CD4-positive, alpha-beta T cell (primary cell): ENCODE results near the gene AGO4. TPM values are rescaled to one million over a fixed set of nuclear protein-coding genes. Genes with fewer than 3 reads are reported as not detected.

Experiments
- ATAC-seq: fragments of 200-7000 bp; cut with Tn5 transposase; one replicate; pipeline ENCODE4 v1.10.0; 2022; ENCODE audit warnings: mild to moderate bottlenecking; ENCODE audit not compliant: poor library complexity
- CTCF ChIA-PET: fragments of 350-600 bp; sonication (Branson Sonifier 250); formaldehyde crosslinking; loops from one replicate; lab custom pipeline; 2021; ENCODE audit warnings: antibody characterized with exemption, inconsistent platforms; lab: Charles Lee
- POLR2A ChIA-PET: fragments of 350-600 bp; sonication (Branson Sonifier 250); formaldehyde crosslinking; loops from one replicate; lab custom pipeline; 2021; ENCODE audit warnings: antibody characterized with exemption, inconsistent platforms; lab: Charles Lee
- DNase-seq, 14 experiments: peaks; one replicate each; pipeline ENCODE4 v3.0.0-alpha.2; 2013 to 2020; ENCODE audit warnings: mixed read lengths in 2 of 14
- H3K27ac ChIP-seq, 2 donors: one replicate each; pipeline versions ENCODE4 v1.5.1 to v1.7.0; 2013; ENCODE audit warnings: low read length in 2 of 2, low read depth in 1 of 2, mild to moderate bottlenecking in 1 of 2
- H3K27me3 ChIP-seq, 2 experiments: 1 replicate in 1 of 2; 2 replicates in 1 of 2; pipeline versions ENCODE4 v1.6.1 to v1.7.0; 2013; ENCODE audit warnings: low read length in 2 of 2, control low read depth in 1 of 2, mild to moderate bottlenecking in 1 of 2, moderate library complexity in 1 of 2; ENCODE audit not compliant: insufficient read depth in 2 of 2, control insufficient read depth in 1 of 2
- H3K36me3 ChIP-seq: one replicate; pipeline ENCODE4 v1.6.1; 2013; ENCODE audit warnings: low read length, control low read depth; ENCODE audit not compliant: insufficient read depth
- H3K4me1 ChIP-seq: one replicate; pipeline ENCODE4 v1.6.1; 2013; ENCODE audit warnings: low read length, control low read depth; ENCODE audit not compliant: insufficient read depth
- H3K4me3 ChIP-seq: one replicate; pipeline ENCODE4 v1.5.1; 2013; ENCODE audit warnings: mild to moderate bottlenecking, low read length, moderate library complexity
- H3K9me3 ChIP-seq, 2 experiments: 1 replicate in 1 of 2; 2 replicates in 1 of 2; pipeline versions ENCODE4 v1.6.1 to v1.7.0; 2013; ENCODE audit warnings: low read length in 2 of 2, mild to moderate bottlenecking in 2 of 2, control low read depth in 1 of 2, moderate library complexity in 1 of 2; ENCODE audit not compliant: control insufficient read depth in 1 of 2, insufficient read depth in 1 of 2
- H3K27ac Mint-ChIP-seq: one replicate; pipeline ENCODE4 v1.8.0; 2020; ENCODE audit warnings: mixed read lengths
- H3K27me3 Mint-ChIP-seq: one replicate; pipeline ENCODE4 v1.8.0; 2021; ENCODE audit warnings: mixed read lengths
- H3K36me3 Mint-ChIP-seq: one replicate; pipeline ENCODE4 v1.8.0; 2021; ENCODE audit warnings: low read depth, mixed read lengths
- H3K4me1 Mint-ChIP-seq: one replicate; pipeline ENCODE4 v1.8.0; 2021; ENCODE audit warnings: low read depth, mixed read lengths
- H3K4me3 Mint-ChIP-seq: one replicate; pipeline ENCODE4 v1.8.0; 2020; ENCODE audit warnings: mild to moderate bottlenecking, mixed read lengths
- H3K9me3 Mint-ChIP-seq: one replicate; pipeline ENCODE4 v1.8.0; 2020; ENCODE audit warnings: mixed read lengths
- CTCF ChIP-seq: fragments of 200-600 bp; IDR thresholded peaks from one replicate; pipeline ENCODE4 v1.8.0; 2022; ENCODE audit warnings: antibody characterized with exemption, mild to moderate bottlenecking
- intact Hi-C, 2 experiments: fragments of 100-400 bp; cut with DNase I in 1 of 2; cut with micrococcal nuclease in 1 of 2; formaldehyde crosslinking; loops; one replicate each; pipeline versions ENCODE4 v1.15.1 to v1.9.0; 2023 to 2025; cut with DNase I, micrococcal nuclease
- total RNA-seq, 174 experiments: library from RNA in 2 of 174; stranded (reverse) in 2 of 174; gene quantifications; one replicate each; pipeline ENCODE4 v1.2.3 and lab custom pipeline; 2021 to 2026

The AGO4 gene
- total RNA-seq, 2 experiments from 2014 or later: 7.4 to 8.1 TPM

- Mint-ChIP-seq H3K27me3 (no peaks in the 10 kb centered on the region), H3K36me3 (peaks cover 78% of the 10 kb centered on the region), H3K4me1 (no peaks in the 10 kb centered on the region), H3K9me3 (peaks cover 2% of the 10 kb centered on the region), H3K4me3 (no peak overlapping the region), H3K27ac (no peak overlapping the region)
- H3K4me3 ChIP-seq: no peak overlapping the region
- H3K4me1 ChIP-seq: no peaks in the 10 kb centered on the region
- intact Hi-C loops: no loop called here
- DNase-seq (no peak), ATAC-seq (no peak)
- POLR2A ChIA-PET: no interaction called here
- TF ChIP-seq CTCF: no peak
- CTCF ChIA-PET: no interaction called here
- H3K36me3 ChIP-seq: peaks cover 52% of the 10 kb centered on the region
- H3K27me3 ChIP-seq: no peaks in the 10 kb centered on the region
- no peaks in the 10 kb centered on the region for H3K9me3 ChIP-seq
- no peak overlapping the region for H3K27ac ChIP-seq
Observed at GRCh38 chr1:35834218-35834617, 26.4 kb downstream of the AGO4 start.

GRCh38 chr1:35835398-35835797, 27.6 kb downstream of the AGO4 start:
- Mint-ChIP-seq H3K36me3 (peaks cover 78% of the 10 kb centered on the region), H3K27ac (no peak overlapping the region), H3K27me3 (no peaks in the 10 kb centered on the region), H3K4me1 (no peaks in the 10 kb centered on the region), H3K4me3 (no peak overlapping the region), H3K9me3 (peaks cover 2% of the 10 kb centered on the region)
- no peak for ATAC-seq
- ChIA-PET POLR2A (no interaction called here), CTCF (no interaction called here)
- Histone ChIP-seq H3K36me3 (peaks cover 54% of the 10 kb centered on the region), H3K4me1 (no peaks in the 10 kb centered on the region), H3K9me3 (no peaks in the 10 kb centered on the region), H3K27me3 (no peaks in the 10 kb centered on the region), H3K4me3 (no peak overlapping the region), H3K27ac (no peak overlapping the region)
- DNase-seq: no peak
- intact Hi-C loops: no loop called here
- no peak for TF ChIP-seq CTCF

GRCh38 chr1:35836734-35837133, 28.9 kb downstream of the AGO4 start:
- Histone ChIP-seq H3K4me3 (no peak overlapping the region), H3K27me3 (no peaks in the 10 kb centered on the region), H3K4me1 (no peaks in the 10 kb centered on the region), H3K9me3 (no peaks in the 10 kb centered on the region), H3K36me3 (peaks cover 56% of the 10 kb centered on the region), H3K27ac (no peak overlapping the region)
- H3K4me3 Mint-ChIP-seq: no peak overlapping the region
- H3K36me3 Mint-ChIP-seq: peaks cover 77% of the 10 kb centered on the region
- DNase-seq: no peak
- POLR2A ChIA-PET: no interaction called here
- H3K27me3 Mint-ChIP-seq: no peaks in the 10 kb centered on the region
- H3K4me1 Mint-ChIP-seq: no peaks in the 10 kb centered on the region
- H3K27ac Mint-ChIP-seq: no peak overlapping the region
- intact Hi-C loops: no loop called here
- peaks cover 2% of the 10 kb centered on the region for H3K9me3 Mint-ChIP-seq
- CTCF ChIA-PET: no interaction called here
- TF ChIP-seq CTCF: no peak
- no peak for ATAC-seq
